K562 (cell line): ENCODE results near the gene EPHX1. TPM values are rescaled to one million over a fixed set of nuclear protein-coding genes. Genes with fewer than 3 reads are reported as not detected.

ENCODE experiments used
- ATAC-seq: fragments of 200-7000 bp; cut with Tn5 transposase; 3 replicates; pipeline ENCODE4 v1.9.1; 2020; ENCODE audit warnings: moderate library complexity
- BruUV-seq: library from RNA; stranded (reverse); fragments of 400-500 nt; replicated peaks from 2 replicates; lab custom pipeline; 2021; lab: Mats Ljungman, UMichigan
- CTCF ChIA-PET: fragments of 300-600 bp; formaldehyde crosslinking; extraction: SDS; loops from one replicate; lab custom pipeline; 2021; ENCODE audit warnings: low intra/inter-chr PET ratio; lab: Yijun Ruan, JAX
- POLR2A ChIA-PET: fragments of 300-600, 350-650 bp; sonication (Branson Sonifier 250); formaldehyde crosslinking; extraction: SDS; loops from one replicate; lab custom pipeline; 2021; ENCODE audit warnings: antibody characterized with exemption, inconsistent platforms; lab: Yijun Ruan, JAX
- DNase-seq, 4 experiments: peaks; one replicate each; pipeline versions ENCODE4 v3.0.0 to v3.0.0-alpha.2; 2011 to 2018; ENCODE audit warnings: low spot score in 3 of 4, mixed read lengths in 3 of 4; ENCODE audit errors: extremely low read depth in 1 of 4
- FAIRE-seq: peaks from 2 replicates; lab custom pipeline; 2011; peaks lifted over from hg19 to GRCh38; lab: Jason Lieb, UNC
- H2AFZ ChIP-seq: 2 replicates; pipeline ENCODE4 v1.6.0; 2011; ENCODE audit warnings: low read depth, low read length, control low read depth, inconsistent platforms
- H3K27ac ChIP-seq: fragments of 200-600 bp; 3 replicates; pipeline ENCODE4 v1.8.0; 2011; ENCODE audit warnings: low read depth, mild to moderate bottlenecking, control low read depth, inconsistent platforms, low read length, moderate library complexity, mixed read lengths; ENCODE audit errors: extremely low read depth
- H3K27me3 ChIP-seq, 2 experiments: fragments of 300-600 bp in 1 of 2; 2 replicates in 1 of 2; 3 replicates in 1 of 2; pipeline versions ENCODE4 v1.6.0 to v1.8.0; 2011; ENCODE audit warnings: inconsistent platforms in 2 of 2, low read length in 2 of 2, mild to moderate bottlenecking in 1 of 2, mixed read lengths in 1 of 2, moderate library complexity in 1 of 2; ENCODE audit not compliant: control insufficient read depth in 2 of 2, insufficient read depth in 2 of 2
- H3K36me3 ChIP-seq: fragments of 300-600 bp; 3 replicates; pipeline ENCODE4 v1.8.0; 2011; ENCODE audit warnings: mild to moderate bottlenecking, low read length, inconsistent platforms; ENCODE audit not compliant: control insufficient read depth, insufficient read depth
- H3K4me1 ChIP-seq, 2 experiments: fragments of 200-600 bp in 1 of 2; replicated peaks in 1 of 2; 2 replicates in 1 of 2; 3 replicates in 1 of 2; pipeline versions ENCODE4 v1.5.1 to v1.8.0; 2011; ENCODE audit warnings: inconsistent platforms in 2 of 2, low read length in 2 of 2, mild to moderate bottlenecking in 1 of 2, mixed read lengths in 1 of 2, moderate library complexity in 1 of 2; ENCODE audit not compliant: control insufficient read depth in 2 of 2, insufficient read depth in 2 of 2
- H3K4me2 ChIP-seq: 2 replicates; pipeline ENCODE4 v1.6.1; 2011; ENCODE audit warnings: low read length, control low read depth, inconsistent platforms, mixed read lengths; ENCODE audit not compliant: insufficient read depth
- H3K4me3 ChIP-seq: fragments of 200-600 bp; sonication (generic), shearing (Covaris generic); 2 replicates; pipeline ENCODE4 v1.5.1; 2016; ENCODE audit warnings: control low read depth, inconsistent platforms
- H3K79me2 ChIP-seq: fragments of 200-600 bp; 3 replicates; pipeline ENCODE4 v1.8.0; 2011; ENCODE audit warnings: low read length, inconsistent platforms; ENCODE audit not compliant: control insufficient read depth, insufficient read depth
- H3K9ac ChIP-seq, 2 experiments: 2 replicates each; pipeline versions ENCODE4 v1.6.0 to v1.6.1; 2011; ENCODE audit warnings: low read depth in 2 of 2, low read length in 2 of 2, control low read depth in 1 of 2, inconsistent platforms in 1 of 2, mild to moderate bottlenecking in 1 of 2, mixed read lengths in 1 of 2; ENCODE audit not compliant: insufficient read depth in 1 of 2
- H3K9me1 ChIP-seq: one replicate; pipeline ENCODE4 v1.6.0; 2011; ENCODE audit warnings: inconsistent platforms, mild to moderate bottlenecking, low read length, moderate library complexity; ENCODE audit not compliant: control insufficient read depth, insufficient read depth
- H3K9me3 ChIP-seq: replicated peaks from 2 replicates; pipeline ENCODE4 v1.5.1; 2011; ENCODE audit warnings: low read depth, low read length, inconsistent platforms; ENCODE audit not compliant: control insufficient read depth, insufficient read depth
- H4K20me1 ChIP-seq: replicated peaks from 2 replicates; pipeline ENCODE4 v1.6.1; 2011; ENCODE audit warnings: low read length, inconsistent platforms, mixed read lengths; ENCODE audit not compliant: control insufficient read depth, insufficient read depth
- SPI1 ChIP-seq: IDR thresholded peaks from 2 replicates; pipeline ENCODE4 v1.6.1; 2011; ENCODE audit warnings: low read depth, low read length, control low read depth, borderline replicate concordance
- ZFPM2 ChIP-seq: fragments of 250-450 bp; sonication (Bioruptor Pico); IDR thresholded peaks from 2 replicates; pipeline ENCODE4 v1.5.1; 2022; ENCODE audit warnings: mild to moderate bottlenecking
- WGBS: fragments of 100-300 bp; shearing (Covaris generic); methylation state at CpG from one replicate; pipeline ENCODE4 v1.1.6; 2016; ENCODE audit warnings: low coverage, mixed read lengths; ENCODE audit not compliant: insufficient coverage; ENCODE audit errors: missing lambda C conversion rate; 5-methylcytosine and 5-hydroxymethylcytosine counted together
- in situ Hi-C: fragments of 300-500 bp; cut with MboI; formaldehyde crosslinking; loops from 4 replicates; pipeline ENCODE4 v1.15.0; 2018; ENCODE audit warnings: inconsistent platforms, mixed read lengths
- intact Hi-C: fragments of 100-400 bp; cut with micrococcal nuclease; formaldehyde crosslinking; loops from 2 replicates; pipeline ENCODE4 v1.14.2; 2022
- polyA plus RNA-seq, 8 experiments: library from polyadenylated mRNA; depleted of rRNA in 4 of 8; stranded (reverse) in 5 of 8; unstranded in 3 of 8; fragments of >200 nt; fragmentation: Nextera tagmentation in 2 of 8; fragmentation: Illumina TruSeq in 1 of 8; extraction: Ambion mirVana in 2 of 8; extraction: Trizol in 1 of 8; gene quantifications; 2 replicates each; pipeline versions ENCODE4 v1.2.1 to v1.2.3, GENCODE V29; 2011 to 2014; ENCODE audit warnings: inconsistent platforms in 1 of 8, missing spikeins in 1 of 8
- total RNA-seq, 7 experiments: library from RNA; depleted of rRNA in 6 of 7; stranded (reverse); fragments of >200 nt in 6 of 7; fragmentation: Illumina TruSeq in 2 of 7; extraction: Trizol in 2 of 7; gene quantifications; 2 replicates each; pipeline versions ENCODE4 v1.2.1 to v1.2.3, GENCODE V29; 2011 to 2021; ENCODE audit warnings: low replicate concordance in 1 of 7

EPHX1 gene
- total and polyA plus RNA-seq, 9 of the 15 experiments (the other 6 are each of a cell fraction or from before 2014, with no cell fraction given): 0.21 to 27.0 (median 6.7) TPM

DNA sequence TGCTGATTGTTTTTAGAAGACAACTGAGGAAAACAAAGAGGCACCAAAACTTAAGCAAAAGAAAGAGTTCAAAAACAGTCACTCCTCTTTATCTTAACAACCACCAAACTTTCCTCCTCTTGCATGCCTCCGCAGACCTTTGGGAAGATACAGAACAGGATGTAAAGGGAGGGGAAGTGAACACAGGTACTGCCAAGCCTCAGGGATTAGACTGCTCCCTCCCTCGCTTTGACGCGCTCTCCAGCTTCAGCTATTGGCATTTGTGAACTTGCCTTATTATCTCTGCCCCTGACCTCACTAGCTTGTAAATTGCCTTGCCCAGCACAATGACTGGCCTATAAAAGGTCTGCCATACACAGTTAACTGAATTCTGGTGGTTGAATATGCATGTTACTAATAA lies 37.1 kb upstream of the EPHX1 start:
- TF ChIP-seq ZFPM2 (CRISPR knock-in tag) (no peak), SPI1 (0 out of 2 replicates have a peak, but pooled peaks have one; percentile 2)
- Histone ChIP-seq H4K20me1 (0 out of 2 replicates have a peak, but pooled peaks cover under 1% of the 10 kb centered on the region), H3K4me1 (peaks cover 10 to 18% of the 10 kb centered on the region in 2 experiments), H3K9ac (no peak overlapping the region), H3K9me3 (no peaks in the 10 kb centered on the region), H3K4me2 (no peak overlapping the region), H3K36me3 (no peaks in the 10 kb centered on the region), H2AFZ (peak overlapping the region; percentile 69), H3K27me3 (no peaks in the 10 kb centered on the region), H3K27ac (no peak overlapping the region), H3K4me3 (no peak overlapping the region), H3K9me1 (no peaks in the 10 kb centered on the region), H3K79me2 (peaks cover 8% of the 10 kb centered on the region)
- ATAC-seq (no peak), DNase-seq (no peak), FAIRE-seq (no peak)
- ChIA-PET CTCF (interaction anchor here (0.5 to 5.3 kb wide), 11 partner anchors 73 to 349 kb away, joined by 3 to 53 read pairs (median 3); no protein-coding TSS in a partner anchor), POLR2A (interaction anchor here (0.6 to 1.7 kb wide), 6 partner anchors 9 to 301 kb away, joined by 3 to 8 read pairs (median 3); no protein-coding TSS in a partner anchor)
- BruUV-seq: no TSS peak
- intact Hi-C loops: loop anchor here (1.0 to 5.0 kb wide), 4 partner anchors 111 to 298 kb away; no protein-coding TSS in a partner anchor
- in situ Hi-C loops: no loop called here
- WGBS: 66% methylated on average over 4 of the region's 4 CpGs
